K562 (cell line): ENCODE measurements around the gene TMEM69. TPM values are rescaled to one million over a fixed set of nuclear protein-coding genes. Genes with fewer than 3 reads are reported as not detected.
A peak's percentile ranks its signal among the peaks of the same experiment; 100 is the strongest.

Experiments used
- ATF1 ChIP-seq, 2 experiments: fragments of 450-650 bp in 1 of 2; IDR thresholded peaks; 2 replicates each; pipeline ENCODE4 v1.6.1; 2016; ENCODE audit warnings: missing compliant biosample characterization in 1 of 2, missing genetic modification characterization in 1 of 2
- CEBPB ChIP-seq: fragments of 450-650 bp; IDR thresholded peaks from 2 replicates; pipeline ENCODE4 v1.6.1; 2016; ENCODE audit warnings: missing genetic modification characterization, missing compliant biosample characterization
- COPS2 ChIP-seq: fragments of 450-650 bp; conservative IDR thresholded peaks from 2 replicates; pipeline ENCODE4 v1.6.1; 2016; ENCODE audit warnings: mild to moderate bottlenecking, moderate library complexity
- FOXP4 ChIP-seq: sonication (generic); formaldehyde crosslinking; IDR thresholded peaks from 2 replicates; pipeline ENCODE4 v1.8.0; 2022; ENCODE audit warnings: mild to moderate bottlenecking, missing genetic modification reagents, borderline replicate concordance
- HDAC3 ChIP-seq: fragments of 450-650 bp; IDR thresholded peaks from 2 replicates; pipeline ENCODE4 v1.6.1; 2018; ENCODE audit warnings: borderline replicate concordance, mild to moderate bottlenecking, moderate library complexity; ENCODE audit not compliant: partially characterized antibody
- HIVEP1 ChIP-seq: fragments of 250-450 bp; sonication (Bioruptor Pico); IDR thresholded peaks from 2 replicates; pipeline ENCODE4 v1.4.0; 2020; ENCODE audit warnings: mild to moderate bottlenecking
- HNRNPK ChIP-seq: fragments of 200-400 bp; formaldehyde crosslinking; IDR thresholded peaks from one replicate; pipeline ENCODE4 v1.6.1; 2018; ENCODE audit warnings: mild to moderate bottlenecking, low read depth, low read length; ENCODE audit not compliant: poor library complexity, severe bottlenecking
- PML ChIP-seq: IDR thresholded peaks from 2 replicates; pipeline ENCODE4 v1.6.1; 2012; ENCODE audit warnings: low read length, inconsistent platforms
- POLR2AphosphoS2 ChIP-seq: IDR thresholded peaks from 2 replicates; pipeline ENCODE4 v1.6.1; 2012; ENCODE audit warnings: low read length, improper control_type of control experiment
- RBM17 ChIP-seq: fragments of 200-400 bp; formaldehyde crosslinking; IDR thresholded peaks from 2 replicates; pipeline ENCODE4 v1.6.1; 2017; ENCODE audit warnings: low read depth, mild to moderate bottlenecking, low read length, borderline replicate concordance
- THRB ChIP-seq: fragments of 450-650 bp; formaldehyde crosslinking; conservative IDR thresholded peaks from 2 replicates; pipeline ENCODE4 v1.4.0; 2022; ENCODE audit warnings: mild to moderate bottlenecking, missing genetic modification characterization
- XRCC3 ChIP-seq: fragments of 450-650 bp; IDR thresholded peaks from 2 replicates; pipeline ENCODE4 v1.6.1; 2017; ENCODE audit warnings: mild to moderate bottlenecking, moderate library complexity
- ZNF785 ChIP-seq: fragments of 250-450 bp; sonication (Bioruptor Pico); IDR thresholded peaks from 2 replicates; pipeline ENCODE4 v1.4.0; 2020; ENCODE audit warnings: mild to moderate bottlenecking
- polyA plus RNA-seq, 8 experiments: library from polyadenylated mRNA; depleted of rRNA in 4 of 8; stranded (reverse) in 5 of 8; unstranded in 3 of 8; fragments of >200 nt; fragmentation: Nextera tagmentation in 2 of 8; fragmentation: Illumina TruSeq in 1 of 8; extraction: Ambion mirVana in 2 of 8; extraction: Trizol in 1 of 8; gene quantifications; 2 replicates each; pipeline versions ENCODE4 v1.2.1 to v1.2.3, GENCODE V29; 2011 to 2014; ENCODE audit warnings: inconsistent platforms in 1 of 8, missing spikeins in 1 of 8
- total RNA-seq, 7 experiments: library from RNA; depleted of rRNA in 6 of 7; stranded (reverse); fragments of >200 nt in 6 of 7; fragmentation: Illumina TruSeq in 2 of 7; extraction: Trizol in 2 of 7; gene quantifications; 2 replicates each; pipeline versions ENCODE4 v1.2.1 to v1.2.3, GENCODE V29; 2011 to 2021; ENCODE audit warnings: low replicate concordance in 1 of 7
- TF ChIP-seq, protein P1 (sequence below): fragments of 250-450 bp; sonication (Bioruptor Pico); IDR thresholded peaks from 2 replicates; pipeline ENCODE4 v1.4.0; 2020; ENCODE audit warnings: mild to moderate bottlenecking, moderate library complexity
- TF ChIP-seq, protein P2 (sequence below), 2 experiments: fragments of 150-350 bp in 1 of 2; IDR thresholded peaks; 2 replicates each; pipeline ENCODE4 v1.6.1; 2012 to 2016; ENCODE audit warnings: low read depth in 2 of 2, low read length in 2 of 2, mild to moderate bottlenecking in 1 of 2, moderate library complexity in 1 of 2
- TF ChIP-seq, protein P3 (sequence below): fragments of 450-650 bp; IDR thresholded peaks from 2 replicates; pipeline ENCODE4 v1.6.1; 2016; ENCODE audit warnings: borderline replicate concordance

Gene TMEM69
- total and polyA plus RNA-seq, 9 of the 15 experiments (the other 6 are each of a cell fraction or from before 2014, with no cell fraction given) = 47.3 to 248 (median 103) TPM

GRCh38 chr1:45687014-45687753 lies 797 bp upstream of the TMEM69 start (continued):
- TF ChIP-seq, protein P1, sequence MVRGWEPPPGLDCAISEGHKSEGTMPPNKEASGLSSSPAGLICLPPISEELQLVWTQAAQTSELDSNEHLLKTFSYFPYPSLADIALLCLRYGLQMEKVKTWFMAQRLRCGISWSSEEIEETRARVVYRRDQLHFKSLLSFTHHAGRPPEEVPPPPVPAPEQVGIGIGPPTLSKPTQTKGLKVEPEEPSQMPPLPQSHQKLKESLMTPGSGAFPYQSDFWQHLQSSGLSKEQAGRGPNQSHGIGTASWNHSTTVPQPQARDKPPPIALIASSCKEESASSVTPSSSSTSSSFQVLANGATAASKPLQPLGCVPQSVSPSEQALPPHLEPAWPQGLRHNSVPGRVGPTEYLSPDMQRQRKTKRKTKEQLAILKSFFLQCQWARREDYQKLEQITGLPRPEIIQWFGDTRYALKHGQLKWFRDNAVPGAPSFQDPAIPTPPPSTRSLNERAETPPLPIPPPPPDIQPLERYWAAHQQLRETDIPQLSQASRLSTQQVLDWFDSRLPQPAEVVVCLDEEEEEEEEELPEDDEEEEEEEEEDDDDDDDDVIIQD (CRISPR knock-in tag) = no peak
- TF ChIP-seq POLR2AphosphoS2 (peak; percentile 78), THRB (CRISPR knock-in tag) (0 out of 2 replicates have a peak, but pooled peaks have one; percentile 7), HIVEP1 (CRISPR knock-in tag) (no peak), ZNF785 (no peak), HNRNPK (no peak), FOXP4 (peak; percentile 65), XRCC3 (no peak), HDAC3 (peak; percentile 84), CEBPB (tag) (peak; percentile 96), RBM17 (no peak), ATF1 (CRISPR knock-in tag; IDR thresholded peaks at IDR 0.05) (no peak; the same call in 1 of the 2 replicates), ATF1 (tag; IDR thresholded peaks at IDR 0.05) (peak; percentile 95), COPS2 (no peak), PML (peak; percentile 87)
- TF ChIP-seq, protein P2, sequence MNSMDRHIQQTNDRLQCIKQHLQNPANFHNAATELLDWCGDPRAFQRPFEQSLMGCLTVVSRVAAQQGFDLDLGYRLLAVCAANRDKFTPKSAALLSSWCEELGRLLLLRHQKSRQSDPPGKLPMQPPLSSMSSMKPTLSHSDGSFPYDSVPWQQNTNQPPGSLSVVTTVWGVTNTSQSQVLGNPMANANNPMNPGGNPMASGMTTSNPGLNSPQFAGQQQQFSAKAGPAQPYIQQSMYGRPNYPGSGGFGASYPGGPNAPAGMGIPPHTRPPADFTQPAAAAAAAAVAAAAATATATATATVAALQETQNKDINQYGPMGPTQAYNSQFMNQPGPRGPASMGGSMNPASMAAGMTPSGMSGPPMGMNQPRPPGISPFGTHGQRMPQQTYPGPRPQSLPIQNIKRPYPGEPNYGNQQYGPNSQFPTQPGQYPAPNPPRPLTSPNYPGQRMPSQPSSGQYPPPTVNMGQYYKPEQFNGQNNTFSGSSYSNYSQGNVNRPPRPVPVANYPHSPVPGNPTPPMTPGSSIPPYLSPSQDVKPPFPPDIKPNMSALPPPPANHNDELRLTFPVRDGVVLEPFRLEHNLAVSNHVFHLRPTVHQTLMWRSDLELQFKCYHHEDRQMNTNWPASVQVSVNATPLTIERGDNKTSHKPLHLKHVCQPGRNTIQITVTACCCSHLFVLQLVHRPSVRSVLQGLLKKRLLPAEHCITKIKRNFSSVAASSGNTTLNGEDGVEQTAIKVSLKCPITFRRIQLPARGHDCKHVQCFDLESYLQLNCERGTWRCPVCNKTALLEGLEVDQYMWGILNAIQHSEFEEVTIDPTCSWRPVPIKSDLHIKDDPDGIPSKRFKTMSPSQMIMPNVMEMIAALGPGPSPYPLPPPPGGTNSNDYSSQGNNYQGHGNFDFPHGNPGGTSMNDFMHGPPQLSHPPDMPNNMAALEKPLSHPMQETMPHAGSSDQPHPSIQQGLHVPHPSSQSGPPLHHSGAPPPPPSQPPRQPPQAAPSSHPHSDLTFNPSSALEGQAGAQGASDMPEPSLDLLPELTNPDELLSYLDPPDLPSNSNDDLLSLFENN (IDR thresholded peaks at IDR 0.05; ENCODE audit: low read depth in 2 of 2, low read length in 2 of 2) = peak in 1 of 2 experiments; percentile 75; a peak in 1 of 4 replicates
- TF ChIP-seq, protein P3, sequence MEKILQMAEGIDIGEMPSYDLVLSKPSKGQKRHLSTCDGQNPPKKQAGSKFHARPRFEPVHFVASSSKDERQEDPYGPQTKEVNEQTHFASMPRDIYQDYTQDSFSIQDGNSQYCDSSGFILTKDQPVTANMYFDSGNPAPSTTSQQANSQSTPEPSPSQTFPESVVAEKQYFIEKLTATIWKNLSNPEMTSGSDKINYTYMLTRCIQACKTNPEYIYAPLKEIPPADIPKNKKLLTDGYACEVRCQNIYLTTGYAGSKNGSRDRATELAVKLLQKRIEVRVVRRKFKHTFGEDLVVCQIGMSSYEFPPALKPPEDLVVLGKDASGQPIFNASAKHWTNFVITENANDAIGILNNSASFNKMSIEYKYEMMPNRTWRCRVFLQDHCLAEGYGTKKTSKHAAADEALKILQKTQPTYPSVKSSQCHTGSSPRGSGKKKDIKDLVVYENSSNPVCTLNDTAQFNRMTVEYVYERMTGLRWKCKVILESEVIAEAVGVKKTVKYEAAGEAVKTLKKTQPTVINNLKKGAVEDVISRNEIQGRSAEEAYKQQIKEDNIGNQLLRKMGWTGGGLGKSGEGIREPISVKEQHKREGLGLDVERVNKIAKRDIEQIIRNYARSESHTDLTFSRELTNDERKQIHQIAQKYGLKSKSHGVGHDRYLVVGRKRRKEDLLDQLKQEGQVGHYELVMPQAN = peak; percentile 25; the same call in 1 of the 2 replicates
